ENCODE data around the gene GDF10.

GDF10 gene, protein sequence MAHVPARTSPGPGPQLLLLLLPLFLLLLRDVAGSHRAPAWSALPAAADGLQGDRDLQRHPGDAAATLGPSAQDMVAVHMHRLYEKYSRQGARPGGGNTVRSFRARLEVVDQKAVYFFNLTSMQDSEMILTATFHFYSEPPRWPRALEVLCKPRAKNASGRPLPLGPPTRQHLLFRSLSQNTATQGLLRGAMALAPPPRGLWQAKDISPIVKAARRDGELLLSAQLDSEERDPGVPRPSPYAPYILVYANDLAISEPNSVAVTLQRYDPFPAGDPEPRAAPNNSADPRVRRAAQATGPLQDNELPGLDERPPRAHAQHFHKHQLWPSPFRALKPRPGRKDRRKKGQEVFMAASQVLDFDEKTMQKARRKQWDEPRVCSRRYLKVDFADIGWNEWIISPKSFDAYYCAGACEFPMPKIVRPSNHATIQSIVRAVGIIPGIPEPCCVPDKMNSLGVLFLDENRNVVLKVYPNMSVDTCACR
- 0 to 0.39 (median 0.09) reads per million in 3 donors for total RNA-seq

GRCh38 chr10:47299611-47300428 is at the start of gene GDF10:
Gene GDF10 (plus strand): TSS chr10:47300197. CDS start chr10:47300652, 455 bp downstream.
- Histone ChIP-seq H3K4me1 (ENCODE audit: control insufficient read depth, insufficient read depth, low read length, poor library complexity, severe bottlenecking) (peaks cover 4% of the 10 kb centered on the region), H3K27me3 (replicated peaks; ENCODE audit: control insufficient read depth, insufficient read depth, low read length, poor library complexity, severe bottlenecking) (peaks cover 2% of the 10 kb centered on the region), H3K4me3 (ENCODE audit: insufficient read depth, low read depth, low read length, poor library complexity, severe bottlenecking) (peak within 1 kb of the TSS; percentile 49), H3K27ac (ENCODE audit: insufficient read depth, low read length, poor library complexity, severe bottlenecking) (no peak within 1 kb of the TSS), H3K9me3 (ENCODE audit: control insufficient read depth, low read length) (no peaks in the 10 kb centered on the region), H3K36me3 (ENCODE audit: control insufficient read depth, insufficient read depth, low read length) (no peaks in the 10 kb centered on the region)
- DNase-seq, result no peak

DNA sequence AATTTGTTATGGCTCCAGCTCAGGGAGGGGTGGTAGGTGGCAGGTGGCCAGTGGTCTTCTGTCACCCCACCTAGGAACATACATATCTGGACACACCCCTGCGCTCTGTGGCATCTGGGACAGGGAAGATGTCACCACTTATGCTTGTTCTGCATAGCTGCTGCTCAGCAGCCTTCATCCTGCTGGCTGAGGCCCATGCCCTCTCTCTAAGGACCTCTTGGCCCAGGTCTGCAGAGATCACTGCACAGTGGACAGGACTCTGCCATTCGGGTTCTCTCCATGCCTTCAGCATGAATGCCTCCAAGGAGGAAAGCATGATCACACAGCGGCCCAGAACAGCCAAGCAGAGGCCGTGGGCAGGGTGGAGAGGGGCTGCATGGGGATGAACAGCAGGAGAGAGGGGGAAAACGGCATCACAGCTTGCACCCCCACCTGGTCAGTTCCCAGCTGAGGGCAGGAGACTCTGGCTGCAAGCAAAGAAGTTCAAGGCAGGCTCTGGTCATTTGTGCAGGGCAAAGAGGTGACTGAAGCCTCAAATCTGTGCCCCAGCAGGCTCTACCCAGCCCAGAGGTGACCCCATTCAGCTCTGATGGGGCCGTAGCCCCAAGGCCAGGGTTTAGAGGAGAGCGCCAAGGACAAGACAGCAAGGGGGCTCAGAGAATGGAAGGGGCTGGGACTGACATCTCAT is 47.8 kb upstream of the GDF10 start:
- DNase-seq, result no peak
- Histone ChIP-seq H3K27ac (ENCODE audit: insufficient read depth, low read length, poor library complexity, severe bottlenecking) (no peak overlapping the region), H3K9me3 (ENCODE audit: control insufficient read depth, low read length) (no peaks in the 10 kb centered on the region), H3K4me3 (ENCODE audit: insufficient read depth, low read depth, low read length, poor library complexity, severe bottlenecking) (no peak overlapping the region), H3K36me3 (ENCODE audit: control insufficient read depth, insufficient read depth, low read length) (no peaks in the 10 kb centered on the region), H3K4me1 (ENCODE audit: control insufficient read depth, insufficient read depth, low read length, poor library complexity, severe bottlenecking) (peaks cover 17% of the 10 kb centered on the region), H3K27me3 (replicated peaks; ENCODE audit: control insufficient read depth, insufficient read depth, low read length, poor library complexity, severe bottlenecking) (no peaks in the 10 kb centered on the region)

DNA sequence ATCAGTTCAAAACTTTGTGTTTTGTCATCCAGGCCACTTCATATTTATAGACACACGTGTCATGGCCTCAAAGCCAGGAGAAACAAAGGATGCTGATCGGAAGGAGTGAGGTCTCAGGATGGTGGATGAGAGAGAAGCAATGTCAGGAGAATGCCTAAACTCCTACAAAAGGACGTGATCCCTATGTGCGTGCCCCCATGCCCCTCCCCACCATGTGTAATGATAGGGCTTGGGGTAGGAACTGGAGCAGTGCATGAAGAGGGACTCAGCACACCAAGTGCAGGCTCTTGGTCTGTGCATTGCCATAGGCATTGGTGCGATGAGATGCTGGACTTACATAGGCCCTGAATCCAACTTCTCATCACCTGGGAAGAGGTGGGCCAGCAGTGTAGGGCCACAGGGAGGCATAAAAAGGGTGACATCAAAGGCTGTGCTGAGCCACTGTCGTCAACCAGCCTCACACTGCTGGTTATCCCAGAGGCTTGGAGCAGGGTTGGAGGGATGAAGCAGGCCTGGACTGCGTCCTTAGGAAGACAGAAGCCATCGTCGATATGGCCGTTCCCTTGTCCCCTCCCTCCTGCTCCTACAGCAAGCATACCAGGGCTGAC is 46.9 kb upstream of the GDF10 start:
- Histone ChIP-seq H3K27me3 (replicated peaks; ENCODE audit: control insufficient read depth, insufficient read depth, low read length, poor library complexity, severe bottlenecking) (no peaks in the 10 kb centered on the region), H3K27ac (ENCODE audit: insufficient read depth, low read length, poor library complexity, severe bottlenecking) (no peak overlapping the region), H3K9me3 (ENCODE audit: control insufficient read depth, low read length) (no peaks in the 10 kb centered on the region), H3K4me3 (ENCODE audit: insufficient read depth, low read depth, low read length, poor library complexity, severe bottlenecking) (no peak overlapping the region), H3K4me1 (ENCODE audit: control insufficient read depth, insufficient read depth, low read length, poor library complexity, severe bottlenecking) (peaks cover 25% of the 10 kb centered on the region), H3K36me3 (ENCODE audit: control insufficient read depth, insufficient read depth, low read length) (no peaks in the 10 kb centered on the region)
- DNase-seq, result no peak

DNA sequence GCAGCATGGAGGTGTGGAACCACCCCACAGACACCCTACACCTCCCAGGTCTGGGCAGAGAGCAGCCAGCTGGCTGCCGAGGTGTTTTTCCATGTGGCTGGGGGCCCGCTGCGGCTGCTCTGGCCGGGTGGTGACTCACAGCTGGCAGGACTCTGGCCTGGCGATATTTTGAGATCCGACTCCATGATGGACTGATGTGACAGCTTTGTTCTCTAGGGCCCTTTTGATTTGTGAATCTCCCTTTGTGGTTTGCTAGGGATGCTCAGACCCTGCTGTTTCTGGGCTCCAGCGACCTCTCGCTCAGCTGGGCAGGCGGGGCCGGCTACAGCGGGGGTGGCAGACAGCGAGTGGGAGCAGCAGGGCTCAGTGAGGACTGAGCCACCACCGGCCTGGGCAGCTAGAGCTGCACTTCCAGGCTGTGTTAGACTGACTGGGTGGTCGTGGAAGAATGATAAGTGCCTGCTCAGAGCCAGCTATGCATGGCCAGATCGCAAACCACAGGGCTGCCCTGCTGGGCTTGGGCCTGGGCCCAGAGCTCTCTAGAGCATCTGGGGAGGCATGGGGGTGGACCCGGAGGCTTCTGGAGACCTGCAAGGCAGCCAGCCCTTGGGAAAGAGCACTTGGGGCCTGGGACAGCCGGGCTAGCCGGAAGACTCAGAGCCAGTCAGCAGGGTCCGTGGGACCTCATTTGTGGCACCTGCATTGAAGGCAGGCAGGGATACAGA is 46.2 kb upstream of the GDF10 start:
- no peaks in the 10 kb centered on the region for H3K9me3 ChIP-seq (ENCODE audit: control insufficient read depth, low read length)
- H3K27ac ChIP-seq (ENCODE audit: insufficient read depth, low read length, poor library complexity, severe bottlenecking), result no peak overlapping the region
- H3K4me3 ChIP-seq (ENCODE audit: insufficient read depth, low read depth, low read length, poor library complexity, severe bottlenecking), result no peak overlapping the region
- no peaks in the 10 kb centered on the region for H3K36me3 ChIP-seq (ENCODE audit: control insufficient read depth, insufficient read depth, low read length)
- H3K4me1 ChIP-seq (ENCODE audit: control insufficient read depth, insufficient read depth, low read length, poor library complexity, severe bottlenecking), result peaks cover 25% of the 10 kb centered on the region
- H3K27me3 ChIP-seq (replicated peaks; ENCODE audit: control insufficient read depth, insufficient read depth, low read length, poor library complexity, severe bottlenecking), result no peaks in the 10 kb centered on the region
- no peak for DNase-seq

DNA sequence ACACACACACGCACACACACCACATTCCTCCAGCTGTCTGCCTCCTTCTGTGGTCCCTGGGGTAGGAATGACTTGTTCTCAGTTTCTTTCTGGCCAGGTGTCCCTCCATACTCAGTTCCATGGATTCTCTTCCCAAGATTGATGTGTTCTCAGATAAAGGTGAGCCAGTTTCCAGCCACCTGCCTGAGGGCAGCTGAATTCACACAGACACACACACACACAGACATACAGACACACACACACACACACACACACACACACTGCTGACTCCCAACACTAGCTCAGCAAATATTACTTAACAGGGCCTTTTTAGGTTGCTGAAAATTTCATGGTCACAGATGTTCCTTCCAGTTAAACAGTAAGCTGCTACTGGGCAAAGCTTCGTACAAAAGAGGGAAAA is 45.4 kb upstream of the GDF10 start:
- peaks cover 30% of the 10 kb centered on the region for H3K4me1 ChIP-seq (ENCODE audit: control insufficient read depth, insufficient read depth, low read length, poor library complexity, severe bottlenecking)
- H3K27ac ChIP-seq (ENCODE audit: insufficient read depth, low read length, poor library complexity, severe bottlenecking), result no peak overlapping the region
- no peak for DNase-seq
- no peaks in the 10 kb centered on the region for H3K27me3 ChIP-seq (replicated peaks; ENCODE audit: control insufficient read depth, insufficient read depth, low read length, poor library complexity, severe bottlenecking)
- H3K9me3 ChIP-seq (ENCODE audit: control insufficient read depth, low read length), result no peaks in the 10 kb centered on the region
- H3K36me3 ChIP-seq (ENCODE audit: control insufficient read depth, insufficient read depth, low read length), result no peaks in the 10 kb centered on the region
- no peak overlapping the region for H3K4me3 ChIP-seq (ENCODE audit: insufficient read depth, low read depth, low read length, poor library complexity, severe bottlenecking)

DNA sequence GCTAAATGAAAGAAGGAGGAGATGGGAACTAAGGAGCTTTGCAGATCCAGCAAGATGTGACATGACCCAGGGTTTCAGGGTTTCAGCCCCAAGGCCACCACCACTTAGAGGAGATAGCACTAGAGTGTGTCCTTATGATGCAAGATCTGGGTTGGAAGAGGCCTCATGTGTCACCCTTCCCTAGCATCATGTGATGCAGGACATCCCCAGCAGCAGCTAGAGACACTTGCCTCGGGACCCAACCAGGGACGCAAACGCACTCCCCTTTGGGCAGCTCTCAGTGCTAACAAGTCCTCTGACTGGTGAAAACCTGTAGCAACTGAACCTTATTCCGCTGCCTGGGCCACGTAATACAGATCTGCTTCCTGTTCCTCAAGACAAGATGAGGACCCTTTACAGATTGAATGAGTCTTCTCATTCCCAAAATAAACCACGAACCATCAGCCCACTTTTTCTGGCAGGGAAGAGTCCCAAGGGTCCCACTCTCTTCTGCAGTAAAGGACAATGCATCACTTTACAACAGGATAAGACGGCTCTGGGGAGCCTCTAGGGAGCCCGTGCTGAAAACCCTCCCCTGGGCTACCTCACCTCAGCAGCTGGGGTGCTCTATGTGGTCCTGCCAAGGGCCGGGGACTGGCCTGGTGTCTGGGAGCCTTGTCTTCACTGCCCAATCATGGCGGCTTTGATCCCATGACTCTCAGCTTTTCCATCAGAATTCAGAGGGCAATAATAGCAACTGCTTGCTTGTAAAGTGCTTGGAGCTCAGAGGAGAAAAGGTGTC is 44.8 kb upstream of the GDF10 start:
- peaks cover 36% of the 10 kb centered on the region for H3K4me1 ChIP-seq (ENCODE audit: control insufficient read depth, insufficient read depth, low read length, poor library complexity, severe bottlenecking)
- no peaks in the 10 kb centered on the region for H3K9me3 ChIP-seq (ENCODE audit: control insufficient read depth, low read length)
- no peak for DNase-seq
- no peak overlapping the region for H3K4me3 ChIP-seq (ENCODE audit: insufficient read depth, low read depth, low read length, poor library complexity, severe bottlenecking)
- H3K27ac ChIP-seq (ENCODE audit: insufficient read depth, low read length, poor library complexity, severe bottlenecking), result no peak overlapping the region
- no peaks in the 10 kb centered on the region for H3K36me3 ChIP-seq (ENCODE audit: control insufficient read depth, insufficient read depth, low read length)
- H3K27me3 ChIP-seq (replicated peaks; ENCODE audit: control insufficient read depth, insufficient read depth, low read length, poor library complexity, severe bottlenecking), result no peaks in the 10 kb centered on the region

GRCh38 chr10:47255866-47256265 is 44.1 kb upstream of the GDF10 start:
- Histone ChIP-seq H3K4me3 (ENCODE audit: insufficient read depth, low read depth, low read length, poor library complexity, severe bottlenecking) (no peak overlapping the region), H3K27ac (ENCODE audit: insufficient read depth, low read length, poor library complexity, severe bottlenecking) (no peak overlapping the region), H3K4me1 (ENCODE audit: control insufficient read depth, insufficient read depth, low read length, poor library complexity, severe bottlenecking) (peaks cover 42% of the 10 kb centered on the region)

GRCh38 chr10:47256751-47257336 is 43.2 kb upstream of the GDF10 start:
- peaks cover 52% of the 10 kb centered on the region for H3K4me1 ChIP-seq (ENCODE audit: control insufficient read depth, insufficient read depth, low read length, poor library complexity, severe bottlenecking)
- H3K4me3 ChIP-seq (ENCODE audit: insufficient read depth, low read depth, low read length, poor library complexity, severe bottlenecking), result no peak overlapping the region
- no peaks in the 10 kb centered on the region for H3K36me3 ChIP-seq (ENCODE audit: control insufficient read depth, insufficient read depth, low read length)
- no peaks in the 10 kb centered on the region for H3K27me3 ChIP-seq (replicated peaks; ENCODE audit: control insufficient read depth, insufficient read depth, low read length, poor library complexity, severe bottlenecking)
- peak overlapping the region; percentile 24 for H3K27ac ChIP-seq (ENCODE audit: insufficient read depth, low read length, poor library complexity, severe bottlenecking)
- no peaks in the 10 kb centered on the region for H3K9me3 ChIP-seq (ENCODE audit: control insufficient read depth, low read length)
- DNase-seq, result no peak

More at GRCh38 chr10:47255866-47256265, 44.1 kb upstream of the GDF10 start:
- H3K27me3 ChIP-seq (replicated peaks; ENCODE audit: control insufficient read depth, insufficient read depth, low read length, poor library complexity, severe bottlenecking), result no peaks in the 10 kb centered on the region
- H3K36me3 ChIP-seq (ENCODE audit: control insufficient read depth, insufficient read depth, low read length), result no peaks in the 10 kb centered on the region
- H3K9me3 ChIP-seq (ENCODE audit: control insufficient read depth, low read length), result no peaks in the 10 kb centered on the region
- DNase-seq, result no peak
